ENCODE data around the gene TMC1.

TMC1 gene

GRCh38 chr9:72733895-72734294 lies 212.5 kb downstream of the TMC1 start:
- no peak for DNase-seq (ENCODE audit: low read depth)
- no peak overlapping the region for H3K4me3 ChIP-seq (ENCODE audit: low read length)
- no peak for TF ChIP-seq CTCF (IDR thresholded peaks at IDR 0.05; ENCODE audit: insufficient read depth, low read depth, low read length, missing control alignments)

- TF ChIP-seq CTCF (IDR thresholded peaks at IDR 0.05; ENCODE audit: insufficient read depth, low read depth, low read length, missing control alignments) = no peak
- DNase-seq (ENCODE audit: low read depth) = peak; percentile 23
Observed at GRCh38 chr9:72734631-72735030, 213.2 kb downstream of the TMC1 start.

GRCh38 chr9:72743836-72744235 lies 222.4 kb downstream of the TMC1 start:
- H3K4me3 ChIP-seq (ENCODE audit: low read length) = no peak overlapping the region
- TF ChIP-seq CTCF (IDR thresholded peaks at IDR 0.05; ENCODE audit: insufficient read depth, low read depth, low read length, missing control alignments) = no peak
- DNase-seq (ENCODE audit: low read depth) = peak; percentile 24

More at GRCh38 chr9:72734631-72735030, 213.2 kb downstream of the TMC1 start:
- H3K4me3 ChIP-seq (ENCODE audit: low read length) = no peak overlapping the region

GRCh38 chr9:72749276-72749675 lies 227.9 kb downstream of the TMC1 start:
- peak; percentile 7 for DNase-seq (ENCODE audit: low read depth)
- no peak for TF ChIP-seq CTCF (IDR thresholded peaks at IDR 0.05; ENCODE audit: insufficient read depth, low read depth, low read length, missing control alignments)
- H3K4me3 ChIP-seq (ENCODE audit: low read length) = no peak overlapping the region

- no peak overlapping the region for H3K4me3 ChIP-seq (ENCODE audit: low read length)
- TF ChIP-seq CTCF (IDR thresholded peaks at IDR 0.05; ENCODE audit: insufficient read depth, low read depth, low read length, missing control alignments) = no peak
- no peak for DNase-seq (ENCODE audit: low read depth)
Observed at GRCh38 chr9:72751541-72751940, 230.1 kb downstream of the TMC1 start.

GRCh38 chr9:72753266-72753893 lies 232.0 kb downstream of the TMC1 start:
- peak; percentile 43 for DNase-seq (ENCODE audit: low read depth)
- no peak overlapping the region for H3K4me3 ChIP-seq (ENCODE audit: low read length)
- TF ChIP-seq CTCF (IDR thresholded peaks at IDR 0.05; ENCODE audit: insufficient read depth, low read depth, low read length, missing control alignments) = peak; percentile 55

GRCh38 chr9:72755836-72756235 lies 234.4 kb downstream of the TMC1 start:
- DNase-seq (ENCODE audit: low read depth) = no peak
- H3K4me3 ChIP-seq (ENCODE audit: low read length) = no peak overlapping the region
- TF ChIP-seq CTCF (IDR thresholded peaks at IDR 0.05; ENCODE audit: insufficient read depth, low read depth, low read length, missing control alignments) = no peak

Data from epithelial cell of esophagus (primary cell).